PC-9 (cell line): ENCODE results near the gene EIF3A. TPM values are rescaled to one million over a fixed set of nuclear protein-coding genes. Genes with fewer than 3 reads are reported as not detected.

Source experiments
- BruUV-seq: library from RNA; stranded (reverse); fragments of 400-500 nt; replicated peaks from 2 replicates; lab custom pipeline; 2021; lab: Mats Ljungman, UMichigan
- CTCF ChIA-PET: fragments of 300-600 bp; sonication (Branson Sonifier 250); formaldehyde crosslinking; loops from one replicate; lab custom pipeline; 2022; ENCODE audit warnings: antibody characterized with exemption; lab: Charles Lee
- POLR2A ChIA-PET: fragments of 300-600 bp; sonication (Branson Sonifier 250); formaldehyde crosslinking; loops from one replicate; lab custom pipeline; 2022; ENCODE audit warnings: antibody characterized with exemption; ENCODE audit not compliant: unreplicated experiment; lab: Charles Lee
- DNase-seq, 2 experiments: peaks; one replicate each; pipeline versions ENCODE4 v3.0.0 to v3.0.0-alpha.2; 2015 to 2022; ENCODE audit warnings: mixed read lengths in 1 of 2
- H2AFZ ChIP-seq: fragments of 200-600 bp; sonication (generic); 2 replicates; pipeline ENCODE4 v1.8.1; 2017; ENCODE audit warnings: antibody characterized with exemption
- H3F3A ChIP-seq: fragments of 200-600 bp; sonication (generic); 2 replicates; pipeline ENCODE4 v1.8.1; 2017; ENCODE audit warnings: antibody characterized with exemption, mild to moderate bottlenecking, low read depth; ENCODE audit not compliant: insufficient read depth
- H3K27ac ChIP-seq: fragments of 200-600 bp; sonication (generic); 2 replicates; pipeline ENCODE4 v1.6.1; 2016; ENCODE audit warnings: mixed run types
- H3K27me3 ChIP-seq: fragments of 200-600 bp; sonication (generic); 2 replicates; pipeline ENCODE4 v1.6.1; 2016; ENCODE audit warnings: low read depth, mixed run types; ENCODE audit not compliant: insufficient read depth
- H3K36me3 ChIP-seq: fragments of 200-600 bp; sonication (generic); 2 replicates; pipeline ENCODE4 v1.6.1; 2016; ENCODE audit warnings: low read depth, mixed run types
- H3K4me1 ChIP-seq: fragments of 200-600 bp; sonication (generic); replicated peaks from 2 replicates; pipeline ENCODE4 v1.6.1; 2016; ENCODE audit warnings: mixed run types; ENCODE audit not compliant: insufficient read depth
- H3K4me2 ChIP-seq: fragments of 200-600 bp; sonication (generic); 2 replicates; pipeline ENCODE4 v1.6.1; 2017; ENCODE audit warnings: mixed run types
- H3K4me3 ChIP-seq: fragments of 200-600 bp; sonication (generic); 2 replicates; pipeline ENCODE4 v1.6.1; 2016; ENCODE audit warnings: mixed run types
- H3K79me2 ChIP-seq: fragments of 200-600 bp; sonication (generic); 2 replicates; pipeline ENCODE4 v1.6.1; 2017; ENCODE audit warnings: low read depth, mixed run types
- H3K9me2 ChIP-seq: fragments of 200-600 bp; sonication (generic); 2 replicates; pipeline ENCODE4 v1.8.1; 2017; ENCODE audit warnings: mild to moderate bottlenecking; ENCODE audit not compliant: insufficient read depth
- H3K9me3 ChIP-seq: fragments of 200-600 bp; sonication (generic); 2 replicates; pipeline ENCODE4 v1.8.1; 2016; ENCODE audit warnings: low read depth; ENCODE audit not compliant: insufficient read depth
- H4K20me1 ChIP-seq: fragments of 200-600 bp; sonication (generic); 2 replicates; pipeline ENCODE4 v1.8.1; 2017; ENCODE audit not compliant: insufficient read depth
- CTCF ChIP-seq: fragments of 200-600 bp; sonication (generic); conservative IDR thresholded peaks from 2 replicates; pipeline ENCODE4 v1.6.1; 2017; ENCODE audit warnings: mixed run types, antibody characterized with exemption, mild to moderate bottlenecking, moderate library complexity
- EZH2 ChIP-seq: fragments of 200-600 bp; sonication (generic); IDR thresholded peaks from 2 replicates; pipeline ENCODE4 v1.8.0; 2017; ENCODE audit warnings: antibody characterized with exemption, low read depth
- intact Hi-C: fragments of 100-400 bp; cut with micrococcal nuclease; formaldehyde crosslinking; loops from one replicate; pipeline ENCODE4 v1.10.0; 2022; ENCODE audit not compliant: unreplicated experiment
- total RNA-seq: library from RNA; stranded (reverse); gene quantifications from 2 replicates; pipeline ENCODE4 v1.2.3, GENCODE V29; 2021

The EIF3A gene
- total RNA-seq, 1 experiment from 2014 or later, result 102 TPM

DNA sequence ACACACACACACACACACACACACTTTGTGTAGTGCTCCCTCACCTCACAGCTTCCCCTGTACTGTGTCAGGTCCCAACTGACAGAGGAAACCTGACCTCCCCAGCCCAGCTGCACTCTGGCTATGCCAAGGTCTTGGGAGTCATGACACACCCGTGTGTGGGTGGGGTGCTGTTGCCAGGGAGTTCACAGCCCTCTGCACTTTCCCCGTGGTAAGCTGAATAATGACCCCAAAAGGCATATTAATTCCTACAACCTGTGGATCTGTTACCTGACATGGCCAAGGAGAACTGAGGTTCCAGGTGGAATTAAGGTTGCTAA is 60.0 kb downstream of the EIF3A start:
- H4K20me1 ChIP-seq, result no peaks in the 10 kb centered on the region
- no peaks in the 10 kb centered on the region for H3K27me3 ChIP-seq
- H3F3A ChIP-seq, result peaks cover 22% of the 10 kb centered on the region
- H3K4me3 ChIP-seq, result no peak overlapping the region
- no peak overlapping the region for H3K27ac ChIP-seq
- no peaks in the 10 kb centered on the region for H3K9me3 ChIP-seq
- BruUV-seq, result no TSS peak
- peaks cover 61% of the 10 kb centered on the region for H3K4me1 ChIP-seq
- H2AFZ ChIP-seq, result no peak overlapping the region
- POLR2A ChIA-PET, result no interaction called here
- peak; percentile 48 to 61 for DNase-seq
- H3K9me2 ChIP-seq, result no peaks in the 10 kb centered on the region
- H3K79me2 ChIP-seq, result no peaks in the 10 kb centered on the region
- intact Hi-C loops, result loop anchor here (5.0 kb wide), 2 partner anchors 58 to 183 kb away; no protein-coding TSS in a partner anchor
- peak overlapping the region; percentile 64 for H3K4me2 ChIP-seq
- H3K36me3 ChIP-seq, result no peaks in the 10 kb centered on the region
- CTCF ChIA-PET, result interaction anchor here (0.7 kb wide), 1 partner anchor 251 kb away, joined by 3 read pairs; no protein-coding TSS in a partner anchor
- no peak for TF ChIP-seq CTCF
- no peak for TF ChIP-seq EZH2

DNA sequence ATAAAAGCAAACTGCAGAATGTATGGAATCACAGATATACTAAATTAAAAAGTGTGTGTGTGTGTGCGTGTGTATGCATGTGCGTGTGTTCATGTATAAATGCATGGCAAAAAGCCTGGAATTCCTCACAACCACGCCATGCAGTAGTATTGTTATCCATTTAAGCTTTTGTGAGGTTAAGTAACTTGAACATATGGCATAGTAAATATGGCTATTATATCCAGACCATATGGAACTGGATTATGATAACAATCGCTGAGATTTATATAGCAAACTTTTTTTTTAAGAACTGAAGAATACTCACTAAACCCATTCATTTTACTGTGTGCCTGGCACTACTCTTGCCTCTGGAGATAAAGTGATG is 73.4 kb downstream of the EIF3A start:
- Histone ChIP-seq H4K20me1 (no peaks in the 10 kb centered on the region), H3K4me1 (peaks cover 34% of the 10 kb centered on the region), H3K36me3 (no peaks in the 10 kb centered on the region), H3K9me2 (no peaks in the 10 kb centered on the region), H3K9me3 (no peaks in the 10 kb centered on the region), H2AFZ (no peak overlapping the region), H3F3A (peaks cover 20% of the 10 kb centered on the region), H3K27me3 (no peaks in the 10 kb centered on the region), H3K79me2 (no peaks in the 10 kb centered on the region), H3K27ac (peak overlapping the region; percentile 53), H3K4me2 (peak overlapping the region; percentile 64), H3K4me3 (no peak overlapping the region)
- DNase-seq, result no peak
- BruUV-seq, result no TSS peak
- ChIA-PET POLR2A (interaction anchor here (0.7 kb wide), 1 partner anchor 295 kb away, joined by 6 read pairs; no protein-coding TSS in a partner anchor), CTCF (interaction anchor here (0.7 kb wide), 1 partner anchor 71 kb away, joined by 5 read pairs; no protein-coding TSS in a partner anchor)
- intact Hi-C loops, result loop anchor here (2.0 kb wide), 2 partner anchors 18 to 96 kb away; no protein-coding TSS in a partner anchor
- TF ChIP-seq CTCF (no peak), EZH2 (no peak)

- H3K27me3 ChIP-seq, result no peaks in the 10 kb centered on the region
- H3F3A ChIP-seq, result peaks cover 24% of the 10 kb centered on the region
- H3K79me2 ChIP-seq, result no peaks in the 10 kb centered on the region
- POLR2A ChIA-PET, result interaction anchor here (0.7 to 0.9 kb wide), 2 partner anchors 252 to 295 kb away, joined by 5 to 6 read pairs; partner anchors contain the start of gene CACUL1
- no peaks in the 10 kb centered on the region for H4K20me1 ChIP-seq
- CTCF ChIA-PET, result interaction anchor here (0.7 kb wide), 1 partner anchor 71 kb away, joined by 5 read pairs; no protein-coding TSS in a partner anchor
- peak overlapping the region; percentile 53 for H3K27ac ChIP-seq
- H3K9me3 ChIP-seq, result no peaks in the 10 kb centered on the region
- no peaks in the 10 kb centered on the region for H3K36me3 ChIP-seq
- TF ChIP-seq CTCF (no peak), EZH2 (no peak)
- BruUV-seq, result no TSS peak
- peak; percentile 60 to 96 for DNase-seq
- no peak overlapping the region for H2AFZ ChIP-seq
- peak overlapping the region; percentile 64 for H3K4me2 ChIP-seq
- no peak overlapping the region for H3K4me3 ChIP-seq
- H3K4me1 ChIP-seq, result peaks cover 38% of the 10 kb centered on the region
- intact Hi-C loops, result loop anchor here (2.0 kb wide), 2 partner anchors 18 to 96 kb away; no protein-coding TSS in a partner anchor
- no peaks in the 10 kb centered on the region for H3K9me2 ChIP-seq
Observed at GRCh38 chr10:119006451-119007210, 74.0 kb downstream of the EIF3A start.
